Stromal cell of bone marrow (primary cell): ENCODE data around the gene P2RY14.
"Not testable (repeated sequence)": the region's sequence is repeated elsewhere in the genome, so short reads cannot be mapped to it uniquely, and the experiment has no call there.

Experiments
- DNase-seq: peaks from one replicate; pipeline ENCODE4 v3.0.0-alpha.2; 2012; ENCODE audit warnings: low read depth

The P2RY14 gene

DNA sequence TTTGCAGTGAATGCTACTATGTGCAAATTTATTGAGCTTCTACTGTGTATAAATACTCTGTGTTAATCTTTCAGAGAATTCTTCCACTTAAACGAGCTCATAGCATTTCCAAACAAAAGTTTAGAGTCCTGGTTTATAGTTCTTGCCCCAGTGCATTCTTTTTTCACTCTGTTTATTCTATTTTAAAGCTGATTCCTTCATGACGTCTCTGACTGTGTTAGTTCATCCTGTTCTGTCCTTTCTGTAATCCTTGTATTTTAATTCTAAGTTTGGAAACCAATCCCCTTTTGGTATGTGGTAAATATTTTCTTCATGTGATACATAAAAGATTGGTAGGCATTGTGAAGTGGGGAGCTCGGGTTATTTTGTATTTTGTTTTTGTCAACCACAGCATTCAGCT lies 18.7 kb downstream of the P2RY14 start:
- DNase-seq: no peak

DNA sequence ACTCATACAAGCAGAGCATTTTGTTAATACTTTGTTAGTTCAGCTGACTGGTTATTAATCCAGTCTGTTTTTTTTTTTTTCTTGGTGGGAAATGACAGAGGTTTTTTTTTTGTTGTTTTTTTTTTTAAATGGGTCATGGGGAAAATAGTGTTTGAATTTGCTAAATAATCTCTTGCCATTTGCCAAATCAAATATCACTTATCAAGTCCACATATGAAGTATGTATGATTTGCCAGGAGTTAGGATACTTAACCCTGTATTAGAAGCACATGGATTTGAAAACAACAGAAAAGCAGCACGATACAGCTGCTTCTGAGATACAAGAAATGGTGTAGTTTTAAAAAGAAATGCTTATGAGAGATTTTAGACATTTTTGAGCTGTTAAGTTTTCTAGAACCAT lies 21.6 kb downstream of the P2RY14 start:
- no peak for DNase-seq

DNA sequence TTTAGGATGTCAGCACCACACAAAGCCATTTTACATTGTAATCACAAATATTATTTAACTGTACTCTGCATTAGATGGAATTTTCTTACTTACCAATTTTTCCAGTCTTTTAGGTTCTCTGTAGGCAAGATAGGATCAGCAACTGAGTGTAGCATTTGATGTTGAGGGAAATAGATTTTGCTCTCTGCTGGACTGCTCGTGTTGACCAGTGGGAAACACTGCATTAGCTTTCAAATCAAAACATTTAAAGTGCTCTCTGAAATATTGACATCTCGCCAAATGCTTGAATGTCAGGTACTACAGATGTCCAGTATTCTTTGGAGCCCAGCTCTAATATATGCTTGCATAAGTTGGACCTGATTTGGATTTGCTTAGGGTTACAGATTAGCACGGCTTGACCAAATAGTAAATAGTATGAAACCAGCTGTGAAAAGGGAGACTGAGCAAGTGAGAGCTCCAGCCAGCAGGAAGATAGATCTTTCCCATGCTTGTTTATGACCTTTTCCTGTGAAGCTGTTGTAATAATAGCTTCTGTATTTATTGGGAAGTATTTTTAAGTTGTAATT lies 29.5 kb downstream of the P2RY14 start:
- DNase-seq: no peak

DNA sequence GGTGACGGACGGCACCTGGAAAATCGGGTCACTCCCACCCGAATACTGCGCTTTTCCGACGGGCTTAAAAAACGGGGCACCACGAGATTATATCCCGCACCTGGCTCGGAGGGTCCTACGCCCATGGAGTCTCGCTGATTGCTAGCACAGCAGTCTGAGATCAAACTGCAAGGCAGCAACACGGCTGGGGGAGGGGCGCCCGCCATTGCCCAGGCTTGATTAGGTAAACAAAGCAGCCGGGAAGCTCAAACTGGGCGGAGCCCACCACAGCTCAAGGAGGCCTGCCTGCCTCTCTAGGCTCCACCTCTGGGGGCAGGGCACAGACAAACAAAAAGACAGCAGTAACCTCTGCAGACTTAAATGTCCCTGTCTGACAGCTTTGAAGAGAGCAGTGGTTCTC lies 36.3 kb downstream of the P2RY14 start:
- DNase-seq: not testable (repeated sequence)

DNA sequence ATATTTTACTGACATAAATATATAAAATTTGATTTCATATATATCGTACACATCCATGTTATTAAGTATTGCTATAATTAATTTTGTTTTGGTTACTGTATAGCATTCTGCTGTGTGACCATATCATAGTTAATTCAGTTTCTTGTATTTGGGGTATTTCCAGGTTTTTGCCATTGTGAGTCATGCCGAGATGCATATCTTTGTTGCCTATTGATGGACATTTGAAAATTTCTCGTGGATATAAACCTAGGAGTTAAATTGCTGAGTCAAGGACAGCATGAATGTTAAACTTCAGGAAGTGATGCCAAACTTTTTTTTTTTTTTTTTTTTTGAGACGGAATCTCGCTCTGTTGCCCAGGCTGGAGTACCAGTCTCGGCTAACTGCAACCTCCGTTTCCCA lies 41.6 kb downstream of the P2RY14 start:
- DNase-seq: no peak

GRCh38 chr3:151236316-151236715 lies 42.0 kb downstream of the P2RY14 start:
- no peak for DNase-seq

DNA sequence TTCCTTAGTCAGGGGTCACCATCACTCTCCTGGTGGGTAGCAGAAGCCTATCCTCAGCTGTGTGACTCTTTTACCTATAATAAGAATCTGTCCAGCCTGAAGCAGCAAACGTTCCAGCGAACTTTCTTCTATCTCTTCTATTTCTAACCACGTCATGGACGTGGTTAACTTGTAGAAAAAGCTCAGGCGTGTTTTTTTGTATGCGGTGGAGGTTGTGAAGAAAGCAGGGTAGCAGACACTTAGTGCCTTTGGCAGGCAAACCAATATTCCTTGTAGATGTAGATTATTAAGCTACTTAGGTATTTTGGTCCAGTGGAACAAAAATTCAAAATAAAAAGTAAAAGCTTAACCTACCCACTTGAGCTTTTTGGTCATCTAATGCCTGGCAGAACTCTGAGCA lies 43.5 kb downstream of the P2RY14 start:
- no peak for DNase-seq

DNA sequence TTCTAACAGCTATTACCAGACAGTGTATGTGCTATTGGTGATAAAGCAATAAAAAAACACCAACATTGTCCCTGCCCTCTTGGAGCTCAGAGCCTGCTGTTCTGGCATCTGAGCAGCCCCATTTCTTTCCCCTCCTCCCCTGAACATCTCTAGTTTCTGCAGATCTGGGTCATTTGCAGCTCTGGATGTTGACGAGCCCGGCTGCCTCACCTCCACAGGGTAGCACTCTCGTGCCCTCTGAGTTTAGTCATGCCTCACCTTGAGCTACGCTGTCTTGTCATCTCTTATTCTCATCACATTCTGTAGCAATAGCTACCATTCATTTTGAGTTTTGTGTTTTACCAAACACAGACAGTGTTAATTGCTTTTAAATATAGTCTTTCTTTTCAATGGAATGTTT lies 45.4 kb downstream of the P2RY14 start:
- no peak for DNase-seq

- not testable (repeated sequence) for DNase-seq
Measured at GRCh38 chr3:151232403-151232802, 45.9 kb downstream of the P2RY14 start.

DNA sequence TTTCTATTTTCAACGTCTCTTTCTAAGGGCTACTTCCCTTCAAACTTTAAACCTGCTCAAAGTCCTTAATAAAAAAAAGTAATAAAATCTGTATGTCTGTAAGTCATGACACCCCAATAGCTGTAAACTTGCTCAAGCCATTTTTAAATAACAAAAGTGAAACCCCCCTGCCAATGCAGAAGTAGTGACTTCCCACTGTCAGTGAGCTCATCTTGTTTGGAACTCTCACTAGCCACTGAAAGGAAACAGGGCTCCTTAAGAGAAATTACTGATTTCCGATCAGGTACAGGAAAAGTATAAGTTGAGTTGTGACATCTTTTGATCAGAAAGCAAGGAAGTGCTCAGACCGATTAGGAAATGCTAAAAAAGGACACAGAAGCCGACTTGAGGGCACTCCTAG lies 47.7 kb downstream of the P2RY14 start:
- no peak for DNase-seq

DNA sequence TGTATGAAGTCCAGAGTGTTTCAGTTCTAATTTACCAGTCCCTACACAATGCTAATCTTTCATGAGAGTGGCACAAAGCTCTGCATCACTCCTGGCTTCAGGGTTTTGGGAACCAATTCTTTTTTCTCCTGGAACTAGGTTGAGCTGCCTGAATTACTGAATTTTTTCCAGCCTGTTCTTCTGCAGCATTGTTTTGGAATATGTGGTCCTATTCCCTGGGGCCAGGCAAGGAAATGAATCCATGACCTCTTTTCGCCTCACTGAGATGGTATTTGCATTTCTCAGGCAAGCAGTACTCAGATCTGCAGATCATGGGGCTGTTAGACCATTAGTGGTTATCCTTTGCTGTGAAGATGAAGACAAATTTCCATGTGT lies 49.7 kb downstream of the P2RY14 start:
- peak; percentile 82 for DNase-seq

DNA sequence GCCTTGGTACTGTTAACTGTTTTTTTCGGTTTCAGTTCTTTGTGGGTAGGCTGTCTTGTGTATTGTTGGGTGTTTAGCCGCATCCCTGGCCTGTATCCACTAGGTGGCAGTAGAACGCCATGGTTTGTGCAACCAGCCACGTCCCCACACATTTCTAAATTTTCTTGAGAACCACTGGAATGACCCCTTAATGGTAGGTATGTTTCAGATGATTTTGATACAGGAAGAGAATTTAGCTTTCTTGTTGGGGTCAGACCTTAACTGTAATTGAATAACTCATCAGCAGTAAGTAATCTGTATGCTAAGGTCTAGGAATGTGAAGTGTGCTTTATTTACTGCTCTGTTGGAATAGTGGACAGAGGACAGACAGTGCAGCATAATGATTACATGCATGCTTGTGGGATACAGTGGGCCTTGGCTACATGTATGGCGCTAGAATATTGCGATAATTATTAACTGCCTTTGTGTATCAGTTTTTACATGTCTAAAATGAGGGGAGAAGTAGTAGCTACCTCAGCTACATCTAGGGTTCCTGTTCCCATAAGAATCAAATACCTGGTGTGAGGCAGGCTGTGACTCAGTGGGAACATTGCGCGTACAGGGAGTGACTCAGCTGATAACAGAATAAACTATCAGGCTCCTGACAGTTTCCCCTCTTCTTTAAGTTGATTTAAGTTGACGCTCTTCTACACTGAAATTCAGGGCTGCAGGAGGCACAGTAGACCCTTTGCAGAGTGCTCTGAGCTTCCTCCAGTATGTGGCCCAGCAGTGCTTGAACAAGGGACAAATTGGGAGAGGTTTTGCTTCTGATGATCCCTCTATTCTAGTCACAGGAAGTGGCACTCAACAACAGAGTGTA lies 50.3 kb downstream of the P2RY14 start:
- peak; percentile 62 for DNase-seq

- DNase-seq: no peak
Measured at GRCh38 chr3:151227266-151227806, 51.0 kb downstream of the P2RY14 start.

DNA sequence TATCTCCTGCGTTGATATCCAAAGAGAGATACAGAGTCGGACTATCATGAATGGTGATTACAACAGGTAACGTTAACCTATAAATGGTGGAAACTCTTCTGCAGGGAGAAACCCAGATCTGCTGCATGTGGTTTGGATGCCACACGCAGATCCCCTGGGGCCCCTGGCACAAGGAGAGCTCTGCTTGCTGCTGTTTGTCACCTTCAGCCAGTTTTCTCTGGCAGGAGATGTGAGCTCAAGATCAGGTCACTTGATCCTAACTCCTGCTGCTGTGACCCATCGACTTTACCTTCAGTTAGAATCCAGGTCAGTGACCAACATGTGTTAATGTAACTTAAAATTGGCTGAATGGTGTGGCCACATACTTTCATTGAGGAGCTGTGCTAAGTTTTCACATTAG lies 51.5 kb downstream of the P2RY14 start:
- DNase-seq: no peak

GRCh38 chr3:151226088-151226563 lies 52.2 kb downstream of the P2RY14 start:
- DNase-seq: peak; percentile 31

DNA sequence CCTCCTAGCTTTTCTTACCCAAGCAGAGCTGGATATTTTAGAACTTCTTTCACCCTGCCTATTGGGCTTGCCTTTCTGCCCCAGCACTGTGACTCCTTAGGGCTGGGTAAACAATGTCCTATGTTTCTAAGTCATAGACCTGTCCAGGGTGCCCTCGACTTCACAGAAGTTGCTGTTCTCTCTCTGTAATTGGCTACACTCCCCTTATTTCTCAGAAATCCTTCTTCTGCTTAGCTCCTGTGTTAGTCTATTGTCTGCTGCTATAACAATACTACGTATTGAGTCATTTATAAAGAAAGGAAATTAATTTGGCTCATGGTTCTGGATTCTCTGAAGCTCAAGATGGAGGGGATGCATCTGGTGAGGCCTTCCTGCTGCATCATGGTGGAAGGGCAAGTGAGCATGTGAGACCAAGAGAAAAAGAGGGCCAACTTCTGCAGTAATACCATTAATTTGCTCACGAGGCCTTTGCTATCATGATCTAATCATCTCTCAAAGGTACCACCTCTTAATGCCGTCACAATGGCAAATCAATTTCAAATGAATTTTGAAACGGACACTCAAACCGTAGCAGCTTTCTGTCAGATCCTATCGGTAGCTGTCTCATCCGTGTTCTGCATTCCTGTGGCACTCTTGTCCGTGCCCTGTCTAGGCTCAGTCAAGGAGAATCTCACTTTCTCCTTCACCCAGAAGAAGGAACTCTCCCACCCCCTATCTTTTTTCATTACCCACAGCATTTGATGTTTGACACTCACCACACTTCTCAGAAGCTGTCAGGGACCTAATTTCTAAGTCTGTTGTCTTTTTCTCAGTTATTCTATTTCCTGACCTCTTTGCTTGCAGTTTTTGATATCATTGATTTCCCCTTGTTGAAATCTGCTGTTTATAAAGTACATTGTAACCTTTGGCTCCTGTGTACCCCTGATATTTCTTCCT lies 53.0 kb downstream of the P2RY14 start:
- no peak for DNase-seq

DNA sequence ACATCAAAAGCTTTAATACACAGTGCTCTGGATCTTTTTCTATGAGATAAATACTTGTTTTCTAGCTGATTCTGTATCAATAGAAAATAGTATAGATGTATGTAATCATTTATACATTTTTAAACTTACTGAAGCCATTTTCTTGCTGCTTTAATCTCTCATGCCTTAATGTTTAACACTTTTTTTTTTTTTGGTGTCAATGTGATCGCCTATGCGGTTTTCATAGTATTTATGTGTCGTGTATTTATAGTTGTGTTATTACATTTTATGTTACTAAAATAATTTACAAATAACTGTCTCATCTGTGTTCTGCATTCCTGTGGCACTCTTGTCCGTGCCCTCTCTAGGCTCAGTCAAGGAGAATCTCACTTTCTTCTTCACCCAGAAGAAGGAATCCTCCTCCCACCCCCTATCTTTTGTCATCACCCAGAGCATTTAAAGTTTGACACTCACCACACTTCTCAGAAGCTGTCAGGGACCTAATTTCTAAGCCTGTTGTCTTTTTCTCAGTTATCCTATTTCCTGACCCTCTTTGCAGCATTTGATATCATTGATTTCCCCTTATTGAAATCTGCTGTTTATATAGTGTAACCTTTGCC lies 54.0 kb downstream of the P2RY14 start:
- DNase-seq: no peak

- DNase-seq: peak; percentile 46
Measured at GRCh38 chr3:151219056-151219455, 59.3 kb downstream of the P2RY14 start.

- no peak for DNase-seq
Measured at GRCh38 chr3:151218136-151218535, 60.2 kb downstream of the P2RY14 start.

DNA sequence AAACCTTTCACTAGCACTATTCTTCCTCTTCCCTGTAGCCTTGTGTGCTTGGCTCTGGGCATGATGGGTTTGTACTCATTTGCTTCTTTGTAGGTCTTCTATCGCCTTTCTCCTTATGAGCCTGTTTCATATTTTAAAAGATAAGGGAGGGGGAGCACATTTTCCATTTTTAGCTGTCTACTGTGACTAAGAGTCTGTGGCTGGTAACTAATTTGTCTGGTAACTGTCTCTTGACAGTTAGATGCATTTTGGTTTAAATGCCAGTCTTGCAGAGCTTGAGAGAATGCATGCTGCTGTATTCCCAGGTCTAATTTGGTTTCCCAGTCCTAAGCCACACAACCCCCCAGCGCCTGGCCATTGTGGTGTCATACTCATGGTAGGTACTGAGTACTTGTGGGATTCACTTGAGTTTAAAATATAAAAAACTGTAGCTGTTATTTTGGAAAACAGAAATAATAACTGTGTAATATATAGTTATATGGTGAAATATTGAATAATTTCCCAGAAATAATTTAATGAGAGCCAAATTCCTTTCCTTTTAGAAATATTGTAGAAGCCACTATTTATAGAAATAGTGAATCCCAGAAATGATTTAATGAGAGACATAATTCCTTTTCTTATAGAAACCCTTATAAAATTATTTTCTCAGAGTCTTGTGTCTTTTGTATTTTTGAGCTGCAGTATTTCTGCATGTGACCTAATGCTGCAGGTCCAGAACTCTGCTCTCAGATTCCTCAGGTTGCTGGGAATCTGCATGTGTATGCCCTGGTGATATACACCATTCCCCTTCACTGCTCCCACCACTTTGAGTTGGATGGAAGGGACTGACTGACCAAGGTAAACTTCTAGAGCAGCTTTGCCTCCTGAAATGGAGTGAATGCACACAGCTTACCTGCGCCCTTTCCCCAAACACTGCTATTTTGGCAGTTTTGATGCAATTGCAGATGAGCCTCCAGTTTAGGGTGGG lies 61.4 kb downstream of the P2RY14 start:
- DNase-seq: no peak

GRCh38 chr3:151214459-151214858 lies 63.9 kb downstream of the P2RY14 start:
- DNase-seq: no peak
